C1 segment of cervical spinal cord (tissue), 14 donors: Measurements from ENCODE around the gene ATP6V0D1.
A peak's percentile ranks its signal among the peaks of the same experiment; 100 is the strongest.
"Not testable (repeated sequence)": the region's sequence is repeated elsewhere in the genome, so short reads cannot be mapped to it uniquely, and the experiment has no call there.

Source experiments
- DNase-seq, 14 donors: peaks; one replicate each; lab custom pipeline; 2025; lab: John Stamatoyannopoulos, UW

ATP6V0D1 gene

DNA sequence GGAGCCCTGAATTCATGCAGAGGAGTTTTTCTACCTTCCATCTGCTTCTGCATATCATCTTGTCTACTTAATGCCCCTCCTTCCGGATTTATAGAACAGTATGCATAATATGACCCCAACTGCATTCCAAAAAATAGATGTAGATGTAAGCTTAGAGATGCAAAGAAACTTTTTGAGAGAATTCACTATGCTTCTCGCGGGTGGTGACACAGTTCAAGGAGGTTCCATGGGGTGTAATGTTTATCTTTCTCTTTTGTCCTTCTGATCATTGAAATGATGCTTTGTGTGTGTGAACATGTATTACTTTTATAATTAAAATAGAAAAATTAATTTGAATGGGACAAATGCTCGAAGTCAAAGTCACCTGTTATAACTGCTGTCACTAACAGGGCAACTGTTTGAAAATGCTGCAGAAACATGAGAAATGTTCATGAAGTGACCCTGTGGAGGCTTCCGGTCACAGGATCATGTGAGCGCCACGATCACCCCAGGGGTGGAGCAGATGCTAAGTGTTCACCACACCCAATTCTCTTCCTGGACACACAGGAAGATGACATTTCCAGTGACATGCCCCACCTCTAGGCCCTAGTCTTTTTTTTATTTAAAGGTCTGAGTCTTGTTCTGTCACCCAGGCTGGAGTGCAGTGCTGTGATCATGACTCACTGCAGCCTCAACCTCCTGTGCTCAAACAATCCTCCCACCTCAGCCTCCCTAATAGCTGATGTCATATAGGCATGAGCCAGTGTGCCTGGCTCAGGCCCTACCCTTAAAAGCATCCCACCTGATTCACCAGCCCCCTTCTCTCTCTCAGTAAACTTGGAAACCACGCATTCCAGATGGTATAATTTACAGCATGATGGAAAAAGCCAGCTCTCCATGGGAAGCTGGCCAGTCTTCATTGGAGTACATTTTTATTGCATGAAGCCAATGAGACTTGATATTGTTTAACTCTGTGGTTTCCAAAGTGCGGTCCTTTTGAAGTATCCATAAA, 23.4 kb upstream of the ATP6V0D1 start:
- DNase-seq: no peak

DNA sequence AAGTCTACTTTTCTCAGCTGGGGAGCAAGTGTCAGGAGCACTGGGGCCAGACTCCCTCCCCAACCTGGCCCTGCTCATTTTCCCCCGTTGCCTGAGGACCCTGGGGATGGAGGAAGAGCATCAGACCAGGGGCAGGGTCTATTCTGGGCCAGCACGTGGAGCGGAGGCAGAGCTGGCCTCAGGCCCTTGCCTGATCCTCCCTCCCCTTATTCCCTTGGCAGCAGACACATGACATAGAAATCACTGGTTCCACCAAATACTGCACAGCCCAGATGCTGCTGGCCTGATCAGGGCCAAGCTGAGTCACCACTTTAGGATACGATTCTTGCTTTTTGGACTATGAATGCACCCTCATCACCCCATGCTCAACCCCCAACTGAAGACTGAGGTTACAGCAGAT, 18.1 kb upstream of the ATP6V0D1 start:
- DNase-seq: no peak

DNA sequence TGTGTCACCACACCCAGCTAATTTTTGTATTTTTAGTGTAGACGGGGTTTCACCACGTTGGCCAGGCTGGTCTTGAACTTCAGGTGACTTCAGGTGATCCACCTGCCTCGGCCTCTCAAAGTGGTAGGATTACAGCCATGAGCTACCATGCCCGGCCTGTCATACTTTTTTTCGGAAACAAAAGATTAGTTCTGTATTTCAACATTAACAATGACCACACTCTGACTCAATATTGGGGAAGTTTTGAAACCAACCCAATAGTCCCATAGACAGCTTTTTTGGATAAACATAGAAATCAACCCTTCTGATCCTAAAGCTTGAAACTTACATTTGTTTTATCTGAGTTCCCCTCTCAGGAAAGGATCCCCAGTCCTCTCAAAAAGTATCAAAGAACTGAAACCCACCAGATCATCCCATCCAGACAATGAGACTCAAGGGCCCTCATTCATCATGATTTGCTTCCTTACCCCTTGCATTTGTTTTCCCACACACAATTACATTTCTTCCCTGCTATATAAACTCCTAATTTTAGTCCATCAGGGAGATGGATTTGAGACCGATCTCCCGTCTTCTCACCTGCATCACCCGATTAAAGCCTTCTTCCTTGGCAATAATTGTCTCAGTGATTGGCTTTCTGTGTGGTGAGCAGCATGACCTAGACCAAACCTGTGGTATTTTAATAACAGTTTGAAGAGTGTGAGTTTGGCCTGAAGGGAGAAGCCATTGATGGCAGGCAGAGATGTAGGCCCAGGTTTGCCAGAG, 9.6 kb upstream of the ATP6V0D1 start:
- DNase-seq: no peak

DNA sequence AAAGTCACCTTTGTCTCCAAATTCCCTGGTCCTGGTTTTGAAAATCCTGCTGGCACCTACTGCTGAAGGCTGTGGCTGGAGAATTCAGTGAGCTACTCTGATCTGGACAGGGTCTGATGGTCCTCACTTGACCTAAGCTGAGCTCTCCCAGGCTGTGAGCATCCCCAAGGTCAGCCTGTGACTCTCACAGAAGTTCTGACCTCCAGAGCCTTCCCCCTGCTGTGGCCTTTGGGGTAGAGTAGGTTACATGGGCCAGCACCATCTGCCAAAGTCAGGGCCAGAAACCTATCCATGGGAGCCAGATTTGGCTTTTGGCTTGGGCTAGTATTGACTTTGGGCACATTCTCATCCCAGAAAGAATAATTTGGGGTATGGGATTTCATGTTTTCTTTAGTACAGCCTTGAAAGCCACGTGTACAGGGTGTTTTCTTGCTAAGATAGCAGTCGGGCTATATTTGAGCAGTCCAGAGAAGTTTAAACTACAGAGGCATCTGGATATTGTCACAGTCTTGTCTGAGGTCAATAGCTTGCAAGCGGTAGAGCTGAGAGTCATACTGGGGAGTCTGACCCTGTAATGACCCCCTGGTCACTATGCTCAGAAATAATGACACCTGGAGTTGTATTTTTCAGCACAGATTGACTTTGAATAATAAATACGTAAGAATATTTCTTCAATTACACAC, 8.6 kb upstream of the ATP6V0D1 start:
- DNase-seq: no peak

DNA sequence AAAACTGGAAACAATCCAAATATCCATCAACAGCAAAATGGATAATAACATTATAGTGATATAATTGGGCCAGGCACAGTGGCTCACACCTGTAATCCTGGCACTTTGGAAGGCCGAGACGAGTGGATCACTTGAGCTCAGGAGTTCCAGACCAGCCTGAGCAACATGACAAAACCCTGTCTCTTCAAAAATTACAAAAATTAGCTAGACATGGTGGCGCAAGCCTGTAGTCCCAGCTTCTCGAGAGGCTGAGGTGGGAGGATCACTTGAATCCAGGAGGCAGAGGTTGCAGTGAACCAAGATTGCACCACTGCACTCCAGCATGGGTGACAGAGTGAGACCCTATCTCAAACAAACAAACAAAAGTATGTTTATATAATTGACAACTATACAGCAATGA, 6.6 kb upstream of the ATP6V0D1 start:
- not testable (repeated sequence) for DNase-seq

DNA sequence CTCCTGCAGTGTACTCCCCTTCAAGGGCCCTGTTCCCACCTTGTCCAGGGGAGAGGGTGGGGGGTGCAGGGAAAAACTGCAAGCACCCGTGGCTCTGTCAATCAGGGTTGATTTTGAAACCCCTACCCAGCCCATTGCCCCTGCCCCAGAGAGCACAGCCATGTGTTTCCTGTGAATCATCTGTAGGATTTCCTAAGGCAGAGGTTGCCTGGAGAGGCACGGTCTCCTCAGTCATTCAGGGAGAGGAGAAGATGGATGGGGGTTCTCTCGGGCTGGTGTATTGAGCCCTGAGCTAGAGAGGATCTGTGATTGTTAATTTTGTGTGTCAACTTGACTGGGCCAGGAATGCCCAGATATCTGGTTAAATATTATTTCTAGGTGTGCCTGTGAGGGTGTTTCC, 5.8 kb upstream of the ATP6V0D1 start:
- no peak for DNase-seq

DNA sequence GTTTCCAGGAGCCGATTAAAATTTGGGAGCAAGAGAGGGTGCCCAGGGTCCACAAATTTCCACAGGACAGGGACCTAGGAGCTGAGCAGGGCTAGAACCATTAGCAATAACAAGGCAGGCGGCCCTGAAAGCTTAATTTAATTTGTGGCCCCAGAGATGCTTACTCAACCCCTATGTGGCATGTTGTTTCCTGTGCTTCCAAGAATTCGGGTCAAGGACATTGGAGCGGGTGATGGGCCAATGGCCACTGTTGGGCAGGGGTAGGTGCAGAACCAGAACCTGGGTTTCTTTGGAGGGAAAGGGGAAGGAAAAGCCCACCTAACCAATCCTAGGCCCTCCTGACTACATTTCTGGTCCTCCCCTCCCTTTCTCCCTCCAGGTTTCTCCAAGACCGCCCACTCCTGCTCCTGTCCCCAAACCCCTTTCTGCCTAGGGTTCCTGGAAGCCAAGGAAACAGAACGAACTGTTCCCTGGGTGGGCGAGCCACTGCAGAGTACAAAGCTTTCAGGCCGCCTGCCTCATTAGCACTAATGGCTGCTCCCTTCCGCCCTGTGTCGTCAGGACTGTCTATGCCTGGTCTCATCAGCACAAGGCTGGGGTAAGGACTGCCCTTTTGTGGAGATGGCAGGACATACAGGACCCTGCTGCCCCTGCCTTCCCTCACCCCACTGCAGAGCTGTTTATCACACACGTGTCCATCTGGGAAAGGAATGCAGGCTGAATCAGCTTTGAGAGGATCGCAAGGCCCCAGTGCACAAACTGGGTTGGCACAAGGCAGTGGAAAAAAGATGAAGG, 3.0 kb upstream of the ATP6V0D1 start:
- DNase-seq: no peak

DNA sequence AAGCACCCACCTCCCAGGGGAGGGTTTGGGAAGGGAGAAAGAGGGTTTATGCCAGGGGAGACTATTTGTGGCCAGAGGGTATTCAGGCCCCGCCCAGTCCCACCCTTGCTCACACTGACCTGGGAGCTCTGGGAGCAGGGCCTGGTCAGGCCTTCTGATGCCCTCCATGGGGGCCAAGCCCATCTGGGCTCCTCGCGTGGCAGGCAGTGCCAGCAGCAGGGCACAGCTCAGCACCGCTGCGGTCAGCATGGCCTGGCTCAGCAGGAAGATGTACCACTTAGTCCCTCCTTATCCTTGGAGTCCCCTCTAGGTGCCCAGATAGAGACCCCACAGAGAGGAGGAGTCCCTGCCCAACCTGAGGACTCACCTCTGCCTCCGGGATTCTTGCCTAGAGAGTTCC, 2.2 kb upstream of the ATP6V0D1 start, which contains the start of gene AGRP:
TSS of gene AGRP (minus strand) at position 398 of the 400 bp plus-strand sequence. CDS start at position 249, 149 bp downstream.
- DNase-seq: no peak

DNA sequence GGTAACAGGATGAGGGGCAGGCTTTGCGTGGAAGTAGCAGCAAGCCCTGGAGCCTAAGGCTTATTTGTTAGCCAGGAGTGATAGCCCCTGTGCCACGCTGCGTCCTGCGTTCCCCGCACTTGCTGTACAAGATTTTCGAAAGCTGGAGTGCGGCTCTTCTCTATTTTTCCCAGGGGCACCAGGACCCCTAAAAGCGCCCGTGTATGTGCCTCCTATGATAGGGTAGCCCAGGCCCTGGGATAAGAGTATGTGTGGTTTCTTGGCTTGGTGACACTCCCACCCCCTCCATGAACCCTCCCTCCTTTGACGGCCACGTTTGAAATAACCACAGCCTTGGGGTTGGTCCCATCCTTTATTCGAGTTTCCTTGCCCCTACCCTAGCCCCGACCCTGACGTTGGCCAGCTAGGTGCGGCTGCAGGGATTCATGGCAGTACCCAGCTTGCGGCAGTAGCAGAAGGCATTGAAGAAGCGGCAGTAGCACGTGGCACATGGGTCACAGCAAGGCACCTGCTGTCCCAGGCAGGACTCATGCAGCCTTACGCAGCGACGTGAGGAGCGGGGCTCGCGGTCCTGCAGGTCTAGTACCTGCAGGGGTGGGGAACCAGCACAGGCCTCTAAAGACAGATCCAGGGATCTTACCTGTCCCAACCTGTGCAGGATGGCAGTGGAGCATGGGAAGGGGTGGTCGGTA, 1.4 kb upstream of the ATP6V0D1 start:
- DNase-seq: no peak

DNA sequence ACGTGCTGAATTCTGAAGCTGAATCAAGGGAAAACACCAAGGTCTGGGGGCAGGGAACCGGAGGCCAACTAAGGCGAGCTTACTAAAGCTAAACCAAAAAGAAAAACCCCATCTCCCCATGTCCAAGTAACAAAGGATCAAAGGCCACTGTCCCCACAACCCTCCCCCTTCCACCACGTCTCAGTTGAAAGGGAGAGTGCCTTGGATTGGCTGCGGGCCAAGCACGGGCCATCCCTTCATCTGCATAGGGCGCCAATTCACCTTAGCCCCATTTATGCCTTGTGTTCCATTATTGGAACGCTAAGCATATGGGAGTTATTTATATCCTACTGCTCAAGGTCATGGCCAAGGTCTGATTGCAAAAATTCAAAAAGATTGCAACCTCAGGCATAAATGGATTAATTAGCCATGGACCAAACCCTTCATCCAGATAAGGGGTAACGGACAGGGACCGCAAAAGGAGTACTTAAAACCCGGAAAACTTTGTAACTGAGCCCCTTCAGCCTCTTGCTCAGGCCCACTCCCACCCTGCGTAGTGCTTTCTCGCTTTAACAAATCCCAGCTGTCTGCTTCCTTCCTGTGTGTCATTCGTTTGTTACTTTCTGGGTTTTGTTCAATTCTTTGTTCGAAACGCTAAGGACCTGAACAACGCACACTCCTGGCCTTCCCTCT, 740 bp upstream of the ATP6V0D1 start:
- peak in 2 of 14 donors; percentile 24 to 31 for DNase-seq

DNA sequence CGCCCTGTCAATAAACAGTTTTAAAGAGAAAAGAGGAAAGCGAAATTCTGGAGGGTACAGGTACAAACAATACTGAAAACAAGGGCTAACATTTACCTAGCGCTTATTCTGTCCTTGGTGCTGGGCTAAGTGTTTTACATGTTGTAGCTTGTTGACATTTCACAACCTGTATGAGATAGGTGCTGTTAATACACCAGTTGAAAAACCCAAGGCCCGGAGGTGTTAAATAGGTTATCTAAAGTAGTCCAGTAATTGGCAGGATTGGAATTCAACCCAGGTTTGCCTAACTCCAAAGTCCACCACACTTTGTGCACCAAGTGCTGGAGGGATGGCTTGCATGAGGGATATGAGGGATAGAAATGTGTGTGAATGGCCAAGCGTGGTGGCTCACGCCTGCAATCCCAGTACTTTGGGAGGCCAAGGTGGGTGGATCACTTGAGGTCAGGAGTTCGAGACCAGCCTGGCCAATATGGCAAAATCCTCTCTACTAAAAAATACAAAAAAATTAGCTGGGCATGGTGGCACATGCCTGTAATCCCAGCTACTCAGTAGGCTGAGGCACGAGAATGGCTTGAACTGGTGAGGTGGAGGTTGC, 2.9 kb downstream of the ATP6V0D1 start:
- DNase-seq: no peak

DNA sequence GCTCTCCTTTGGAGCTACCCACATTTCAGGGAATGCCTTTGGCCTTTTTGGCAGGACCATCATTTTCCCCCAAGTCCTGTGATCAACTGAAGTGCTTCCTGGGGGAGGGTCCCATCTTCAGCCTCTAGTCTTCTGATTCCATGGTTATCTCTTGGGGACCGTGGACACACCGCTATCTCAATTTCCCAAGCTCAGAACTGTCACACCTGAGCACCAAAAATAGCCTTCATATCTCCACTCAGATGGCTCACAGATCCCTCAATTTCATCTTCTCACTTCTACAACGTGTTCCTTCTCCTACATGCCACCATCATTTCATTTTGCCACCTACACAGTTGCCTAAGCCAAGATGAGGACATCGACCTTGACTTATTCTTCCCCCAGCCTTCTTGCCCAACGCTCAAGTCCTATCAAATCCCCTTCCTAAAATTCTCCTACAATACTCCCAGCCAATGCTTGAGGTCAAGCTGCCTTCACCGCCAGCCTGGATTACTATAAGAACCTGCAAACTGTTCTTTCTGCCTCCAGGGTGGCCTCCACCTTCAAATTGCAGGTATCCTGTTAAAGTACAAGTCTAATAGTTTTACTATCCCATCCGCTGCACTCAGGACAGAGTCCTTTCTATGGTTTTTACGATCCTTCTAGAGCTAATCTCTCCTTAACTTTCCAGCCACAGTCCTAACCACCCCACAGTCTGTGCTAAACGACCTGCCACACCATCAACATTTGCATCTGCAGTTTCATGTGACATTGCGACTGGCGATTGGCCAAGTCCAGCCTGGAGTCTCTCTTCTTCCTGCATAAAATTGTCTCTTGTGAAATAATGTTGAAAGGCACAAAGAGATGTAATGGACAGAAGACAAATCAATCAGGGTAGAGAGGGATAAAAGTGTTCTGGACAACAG, 6.2 kb downstream of the ATP6V0D1 start:
- no peak for DNase-seq

DNA sequence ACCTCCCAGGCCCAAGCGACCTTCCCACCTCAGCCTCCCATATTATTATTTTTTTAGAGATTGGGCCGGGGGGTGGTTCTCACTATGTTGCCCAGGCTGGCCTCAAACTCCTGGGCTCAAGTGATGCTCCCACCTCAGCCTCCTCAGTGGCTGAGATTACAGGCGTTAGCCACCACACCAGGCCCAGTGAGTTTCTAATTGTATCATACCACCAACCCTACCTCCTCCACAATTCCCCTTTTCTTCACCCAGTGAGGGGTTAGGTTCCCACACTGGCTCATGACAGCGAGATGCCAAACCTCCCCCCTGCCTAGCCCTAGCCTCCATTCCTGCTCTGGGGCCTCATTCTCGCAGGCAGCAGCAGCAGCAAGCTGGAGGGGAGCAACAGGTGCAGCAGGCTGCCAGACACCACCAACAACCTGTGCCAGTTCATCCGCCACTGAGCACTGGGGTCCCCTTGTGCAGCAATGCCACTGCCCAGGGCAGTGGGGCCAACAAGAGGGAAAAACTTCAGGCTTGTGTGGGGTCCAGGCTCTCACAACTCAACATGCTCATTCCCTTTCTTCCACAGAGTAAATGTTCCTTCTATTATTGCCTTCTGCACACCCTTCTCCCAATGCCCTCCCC, 9.1 kb downstream of the ATP6V0D1 start:
- DNase-seq: no peak

DNA sequence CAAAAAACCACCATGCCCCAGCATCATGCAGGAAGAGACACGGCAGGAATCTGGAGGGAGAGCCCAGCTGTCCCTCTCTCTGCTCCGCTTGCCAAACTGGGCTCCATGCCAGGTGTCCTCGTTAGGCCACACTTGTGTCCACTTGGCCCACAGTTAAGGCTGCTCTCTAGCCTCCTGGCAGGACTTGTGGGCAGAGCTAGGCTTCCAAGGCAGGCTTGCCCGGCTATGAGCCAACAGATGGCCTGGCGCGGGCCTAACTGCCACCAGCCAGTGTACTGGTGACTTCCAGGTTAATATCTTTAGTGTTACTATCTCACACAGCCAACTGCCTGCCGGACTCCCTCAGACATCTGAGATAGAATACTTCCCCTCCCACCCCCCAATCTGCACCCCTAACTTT, 10.6 kb downstream of the ATP6V0D1 start:
- DNase-seq: peak in 13 of 14 donors; percentile 34 to 99 (median 82)

DNA sequence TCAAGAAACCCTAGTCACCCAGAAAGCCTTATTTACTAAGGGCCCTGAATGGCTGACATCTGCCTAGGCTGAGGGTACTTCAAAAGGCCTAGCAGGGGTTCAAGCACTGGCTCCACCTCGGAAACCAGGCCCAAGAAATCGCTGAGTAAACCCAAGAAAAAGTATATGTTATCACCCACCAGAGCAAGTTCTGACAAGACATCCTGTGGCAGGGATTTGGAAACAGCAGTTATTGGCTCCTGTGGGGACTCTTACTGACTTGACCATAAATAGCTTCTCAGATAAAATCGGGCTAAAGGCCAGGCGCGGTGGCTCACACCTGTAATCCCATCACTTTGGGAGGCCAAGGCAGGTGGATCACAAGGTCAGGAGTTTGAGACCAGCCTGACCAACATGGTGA, 12.2 kb downstream of the ATP6V0D1 start:
- no peak for DNase-seq

DNA sequence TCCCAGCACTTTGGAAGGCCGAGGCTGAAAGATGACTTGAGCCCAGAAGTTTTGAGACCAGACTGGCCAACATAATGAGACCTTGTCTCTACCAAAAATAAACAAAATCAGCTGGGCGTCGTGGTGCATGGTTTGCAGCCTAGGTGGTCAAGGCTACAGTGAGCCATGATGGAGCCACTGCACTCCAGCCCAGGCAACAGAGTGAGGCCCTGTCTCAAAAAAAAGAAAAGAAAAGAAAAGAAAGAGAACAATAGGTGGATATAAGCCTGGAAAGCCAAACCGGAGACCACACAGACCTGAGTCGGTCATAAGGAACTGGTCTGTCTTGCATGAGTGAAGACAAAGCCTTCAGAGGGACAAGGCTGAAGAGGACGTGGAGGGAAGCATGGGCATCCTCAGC, 14.4 kb downstream of the ATP6V0D1 start:
- DNase-seq: no peak

DNA sequence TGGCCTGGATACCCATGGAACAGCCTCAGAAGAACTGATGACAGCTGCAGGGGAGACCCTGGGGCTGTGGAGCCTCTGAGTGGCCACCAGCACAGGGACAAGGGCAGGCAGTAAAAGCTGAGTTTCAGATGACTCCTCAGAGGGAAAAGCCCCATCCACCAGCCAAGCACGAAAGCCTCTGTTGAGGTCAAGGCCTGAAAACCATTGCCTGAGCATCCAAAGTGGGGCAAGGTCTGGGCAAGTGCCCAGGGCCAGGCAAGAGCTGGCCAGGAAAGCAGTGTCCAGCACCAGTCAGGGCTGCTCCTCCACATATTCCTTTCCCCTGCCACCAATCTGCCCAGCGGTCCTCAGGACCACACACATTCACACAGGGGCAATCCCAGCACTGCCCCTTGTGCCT, 16.4 kb downstream of the ATP6V0D1 start:
- DNase-seq: peak in 6 of 14 donors; percentile 30 to 67 (median 44)

DNA sequence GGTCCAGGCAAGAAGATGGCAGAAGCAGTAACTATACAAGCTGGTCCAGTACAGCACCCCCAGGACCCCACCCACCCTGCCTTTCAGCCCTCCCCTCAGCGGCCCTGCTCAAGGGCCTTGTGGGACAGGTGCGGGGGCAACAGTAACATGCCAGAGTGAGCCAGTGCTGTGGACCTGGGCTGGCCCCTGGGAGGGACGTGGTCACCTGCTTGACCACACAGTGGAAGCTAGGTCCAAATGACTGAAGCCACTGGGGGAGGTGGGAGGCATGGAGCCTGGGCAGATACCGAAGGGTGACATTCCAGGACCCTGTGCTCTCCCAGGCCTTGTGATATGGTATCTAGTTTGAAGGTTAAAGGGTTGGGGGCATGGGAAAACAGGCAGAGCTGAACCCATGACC, 17.3 kb downstream of the ATP6V0D1 start:
- no peak for DNase-seq
